Thyroid gland (tissue), 4 donors: ENCODE measurements around the gene H1-8.

Source experiments
- POLR2A ChIP-seq, 2 donors: fragments of 450-650 bp; IDR thresholded peaks; one replicate each; pipeline ENCODE4 v1.6.1; 2017; ENCODE audit warnings: antibody characterized with exemption in 2 of 2, mild to moderate bottlenecking in 2 of 2, moderate library complexity in 1 of 2
- TF ChIP-seq, protein P1 (sequence below), 6 experiments: fragments of 200-600 bp in 3 of 6; fragments of 450-650 bp in 3 of 6; sonication (generic) in 3 of 6; IDR thresholded peaks; one replicate each; pipeline ENCODE4 v1.5.1; 2016 to 2019; ENCODE audit warnings: antibody characterized with exemption in 6 of 6, mild to moderate bottlenecking in 2 of 6, inconsistent platforms in 1 of 6, moderate library complexity in 1 of 6

DNA sequence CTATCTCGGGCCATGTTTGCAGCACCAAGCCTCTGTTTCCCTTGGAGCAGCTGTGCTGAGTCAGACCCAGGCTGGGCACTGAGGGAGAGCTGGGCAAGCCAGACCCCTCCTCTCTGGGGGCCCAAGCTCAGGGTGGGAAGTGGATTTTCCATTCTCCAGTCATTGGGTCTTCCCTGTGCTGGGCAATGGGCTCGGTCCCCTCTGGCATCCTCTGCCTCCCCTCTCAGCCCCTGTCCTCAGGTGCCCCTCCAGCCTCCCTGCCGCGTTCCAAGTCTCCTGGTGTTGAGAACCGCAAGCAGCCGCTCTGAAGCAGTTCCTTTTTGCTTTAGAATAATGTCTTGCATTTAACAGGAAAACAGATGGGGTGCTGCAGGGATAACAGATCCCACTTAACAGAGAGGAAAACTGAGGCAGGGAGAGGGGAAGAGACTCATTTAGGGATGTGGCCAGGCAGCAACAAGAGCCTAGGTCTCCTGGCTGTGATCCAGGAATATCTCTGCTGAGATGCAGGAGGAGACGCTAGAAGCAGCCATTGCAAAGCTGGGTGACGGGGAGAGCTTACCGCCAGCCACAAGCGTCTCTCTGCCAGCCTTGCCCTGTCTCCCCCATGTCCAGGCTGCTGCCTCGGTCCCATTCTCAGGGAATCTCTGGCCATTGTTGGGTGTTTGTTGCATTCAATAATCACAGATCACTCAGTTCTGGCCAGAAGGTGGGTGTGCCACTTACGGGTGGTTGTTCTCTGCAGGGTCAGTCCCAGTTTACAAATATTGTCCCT is 13.4 kb upstream of the H1-8 start:
- no peak for TF ChIP-seq POLR2A (IDR thresholded peaks at IDR 0.05)
- TF ChIP-seq, protein P1, sequence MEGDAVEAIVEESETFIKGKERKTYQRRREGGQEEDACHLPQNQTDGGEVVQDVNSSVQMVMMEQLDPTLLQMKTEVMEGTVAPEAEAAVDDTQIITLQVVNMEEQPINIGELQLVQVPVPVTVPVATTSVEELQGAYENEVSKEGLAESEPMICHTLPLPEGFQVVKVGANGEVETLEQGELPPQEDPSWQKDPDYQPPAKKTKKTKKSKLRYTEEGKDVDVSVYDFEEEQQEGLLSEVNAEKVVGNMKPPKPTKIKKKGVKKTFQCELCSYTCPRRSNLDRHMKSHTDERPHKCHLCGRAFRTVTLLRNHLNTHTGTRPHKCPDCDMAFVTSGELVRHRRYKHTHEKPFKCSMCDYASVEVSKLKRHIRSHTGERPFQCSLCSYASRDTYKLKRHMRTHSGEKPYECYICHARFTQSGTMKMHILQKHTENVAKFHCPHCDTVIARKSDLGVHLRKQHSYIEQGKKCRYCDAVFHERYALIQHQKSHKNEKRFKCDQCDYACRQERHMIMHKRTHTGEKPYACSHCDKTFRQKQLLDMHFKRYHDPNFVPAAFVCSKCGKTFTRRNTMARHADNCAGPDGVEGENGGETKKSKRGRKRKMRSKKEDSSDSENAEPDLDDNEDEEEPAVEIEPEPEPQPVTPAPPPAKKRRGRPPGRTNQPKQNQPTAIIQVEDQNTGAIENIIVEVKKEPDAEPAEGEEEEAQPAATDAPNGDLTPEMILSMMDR (IDR thresholded peaks at IDR 0.05) = no peak
